Esophagus squamous epithelium (tissue), 4 donors: ENCODE results near the gene TEKT1.

Source experiments
- POLR2A ChIP-seq, 4 donors: fragments of 450-650 bp; IDR thresholded peaks; one replicate each; pipeline ENCODE4 v1.6.1; 2017; ENCODE audit warnings: antibody characterized with exemption in 4 of 4, mild to moderate bottlenecking in 4 of 4, moderate library complexity in 3 of 4
- TF ChIP-seq, protein P1 (sequence below), 6 experiments: fragments of 450-650 bp in 4 of 6; fragments of 200-600 bp in 2 of 6; sonication (generic) in 2 of 6; IDR thresholded peaks; one replicate each; pipeline ENCODE4 v1.5.1; 2016 to 2019; ENCODE audit warnings: antibody characterized with exemption in 6 of 6, mild to moderate bottlenecking in 4 of 6, moderate library complexity in 4 of 6

GRCh38 chr17:6779411-6779810 is 52.1 kb downstream of the TEKT1 start:
- TF ChIP-seq, protein P1, sequence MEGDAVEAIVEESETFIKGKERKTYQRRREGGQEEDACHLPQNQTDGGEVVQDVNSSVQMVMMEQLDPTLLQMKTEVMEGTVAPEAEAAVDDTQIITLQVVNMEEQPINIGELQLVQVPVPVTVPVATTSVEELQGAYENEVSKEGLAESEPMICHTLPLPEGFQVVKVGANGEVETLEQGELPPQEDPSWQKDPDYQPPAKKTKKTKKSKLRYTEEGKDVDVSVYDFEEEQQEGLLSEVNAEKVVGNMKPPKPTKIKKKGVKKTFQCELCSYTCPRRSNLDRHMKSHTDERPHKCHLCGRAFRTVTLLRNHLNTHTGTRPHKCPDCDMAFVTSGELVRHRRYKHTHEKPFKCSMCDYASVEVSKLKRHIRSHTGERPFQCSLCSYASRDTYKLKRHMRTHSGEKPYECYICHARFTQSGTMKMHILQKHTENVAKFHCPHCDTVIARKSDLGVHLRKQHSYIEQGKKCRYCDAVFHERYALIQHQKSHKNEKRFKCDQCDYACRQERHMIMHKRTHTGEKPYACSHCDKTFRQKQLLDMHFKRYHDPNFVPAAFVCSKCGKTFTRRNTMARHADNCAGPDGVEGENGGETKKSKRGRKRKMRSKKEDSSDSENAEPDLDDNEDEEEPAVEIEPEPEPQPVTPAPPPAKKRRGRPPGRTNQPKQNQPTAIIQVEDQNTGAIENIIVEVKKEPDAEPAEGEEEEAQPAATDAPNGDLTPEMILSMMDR (IDR thresholded peaks at IDR 0.05) = no peak
- TF ChIP-seq POLR2A (IDR thresholded peaks at IDR 0.05) = no peak
